ENCODE data around the gene KDF1.

KDF1 gene

DNA sequence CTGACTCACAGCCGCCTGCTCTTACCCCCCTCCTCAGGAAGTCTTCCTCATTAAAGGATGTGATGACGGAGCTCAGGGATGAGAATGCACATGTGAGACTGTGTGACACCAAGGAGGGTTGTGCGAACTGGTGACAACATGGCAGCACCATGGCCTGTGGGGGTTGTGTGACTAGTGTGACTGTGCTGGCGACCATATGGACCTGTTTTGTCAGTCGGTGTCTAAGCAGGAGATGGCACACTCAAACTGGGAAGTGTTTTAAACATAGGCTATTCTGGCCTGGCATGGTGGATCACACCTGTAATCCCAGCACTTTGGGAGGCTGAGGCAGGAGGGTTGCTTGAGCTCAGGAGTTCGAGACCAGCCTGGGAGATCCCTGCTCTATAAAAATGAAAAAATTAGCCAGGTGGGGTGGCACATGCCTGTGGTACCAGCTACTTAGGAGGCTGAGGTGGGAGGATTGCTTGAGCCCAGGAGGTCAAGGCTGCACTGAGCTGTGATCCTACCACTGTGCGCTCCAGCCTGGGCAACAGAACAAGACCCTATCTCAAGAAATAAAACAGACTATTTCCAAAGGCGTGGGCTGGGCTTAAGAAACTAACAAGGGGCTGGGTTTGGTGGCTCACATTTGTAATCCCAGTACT lies 40.7 kb upstream of the KDF1 start:
- no peaks in the 10 kb centered on the region for H3K27me3 ChIP-seq (ENCODE audit: control insufficient read depth in 1 of 2, insufficient read depth in 2 of 2, low read length in 2 of 2)
- no peaks in the 10 kb centered on the region for H3K9me3 ChIP-seq (ENCODE audit: low read length)
- peaks cover 77% of the 10 kb centered on the region for H3K4me1 ChIP-seq (ENCODE audit: insufficient read depth, low read length)
- H3K27ac ChIP-seq (ENCODE audit: low read depth, low read length) = peak overlapping the region; percentile 74
- no peak overlapping the region for H3K9ac ChIP-seq (ENCODE audit: low read length)
- peaks cover 26% of the 10 kb centered on the region for H3K36me3 ChIP-seq (ENCODE audit: insufficient read depth, low read length)
- H3K4me3 ChIP-seq (ENCODE audit: low read depth in 1 of 2, low read length in 2 of 2) = no peak overlapping the region

DNA sequence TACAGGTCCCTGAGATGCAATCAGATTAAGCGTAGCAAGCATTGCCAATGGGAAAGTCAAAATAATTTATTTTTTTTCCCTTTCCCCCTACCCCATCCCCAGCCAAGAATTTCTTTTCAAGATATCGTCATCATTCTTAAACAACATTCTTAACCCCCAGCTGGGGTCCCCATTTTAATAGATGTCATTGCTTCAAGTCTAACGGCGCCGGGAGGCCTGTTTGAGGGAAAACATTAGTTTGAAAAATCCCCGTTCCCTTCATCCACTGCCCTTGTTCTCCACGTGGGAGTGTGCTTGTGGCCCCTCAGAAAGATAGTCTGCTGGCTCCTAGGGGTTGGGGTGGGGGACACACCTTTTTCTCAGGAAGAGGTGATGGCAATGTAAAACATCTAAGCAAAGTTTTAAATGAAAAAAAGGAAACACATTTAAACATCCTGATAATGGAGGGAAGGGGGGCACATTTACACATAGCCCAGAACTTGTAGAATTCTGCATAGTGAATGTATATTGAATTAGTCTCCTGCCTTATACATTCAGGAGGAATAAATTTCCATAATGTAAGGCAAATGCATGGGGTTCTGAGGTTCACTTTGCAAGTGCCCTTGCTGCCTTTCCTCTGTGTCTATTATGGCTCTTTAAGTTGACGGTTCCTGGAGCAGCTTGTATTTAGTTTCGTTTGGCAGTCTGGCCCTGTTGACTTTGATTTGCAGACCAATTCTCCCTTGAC lies 40.0 kb upstream of the KDF1 start:
- Histone ChIP-seq H3K36me3 (ENCODE audit: insufficient read depth, low read length) (peaks cover 19% of the 10 kb centered on the region), H3K27ac (ENCODE audit: low read depth, low read length) (peak overlapping the region; percentile 74), H3K27me3 (ENCODE audit: control insufficient read depth in 1 of 2, insufficient read depth in 2 of 2, low read length in 2 of 2) (no peaks in the 10 kb centered on the region), H3K9ac (ENCODE audit: low read length) (peak overlapping the region; percentile 5), H3K9me3 (ENCODE audit: low read length) (no peaks in the 10 kb centered on the region), H3K4me3 (ENCODE audit: low read depth in 1 of 2, low read length in 2 of 2) (peak overlapping the region in 1 of 2 donors; percentile 19), H3K4me1 (ENCODE audit: insufficient read depth, low read length) (peaks cover 74% of the 10 kb centered on the region)

DNA sequence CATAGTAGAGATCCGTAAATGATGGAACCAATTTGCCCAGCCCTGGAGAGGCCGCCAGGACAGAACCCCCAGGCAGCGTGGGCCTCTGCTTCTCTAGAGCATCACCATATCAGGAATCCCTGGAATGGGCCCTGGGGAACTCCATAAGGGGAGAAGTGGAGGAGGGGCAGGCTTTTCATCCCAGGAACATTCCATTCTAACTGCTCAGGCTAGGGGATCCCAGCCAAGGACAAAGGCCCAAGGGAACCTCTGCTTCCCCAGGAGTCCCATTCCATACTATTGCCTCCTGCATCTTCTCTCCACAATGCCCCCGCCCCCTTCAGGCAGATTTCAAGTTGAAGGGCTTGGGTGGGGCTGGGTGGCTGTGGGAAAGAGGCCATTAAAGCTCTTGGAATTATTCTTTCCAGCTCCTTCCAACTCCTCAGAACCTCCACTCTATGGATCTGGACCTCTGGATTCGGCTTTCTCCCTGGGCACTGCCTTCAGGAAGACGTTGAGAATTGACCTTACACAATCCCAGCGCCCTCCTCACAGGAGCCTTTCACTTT lies 39.2 kb upstream of the KDF1 start:
- H3K9me3 ChIP-seq (ENCODE audit: low read length) = no peaks in the 10 kb centered on the region
- H3K9ac ChIP-seq (ENCODE audit: low read length) = peak overlapping the region; percentile 5

DNA sequence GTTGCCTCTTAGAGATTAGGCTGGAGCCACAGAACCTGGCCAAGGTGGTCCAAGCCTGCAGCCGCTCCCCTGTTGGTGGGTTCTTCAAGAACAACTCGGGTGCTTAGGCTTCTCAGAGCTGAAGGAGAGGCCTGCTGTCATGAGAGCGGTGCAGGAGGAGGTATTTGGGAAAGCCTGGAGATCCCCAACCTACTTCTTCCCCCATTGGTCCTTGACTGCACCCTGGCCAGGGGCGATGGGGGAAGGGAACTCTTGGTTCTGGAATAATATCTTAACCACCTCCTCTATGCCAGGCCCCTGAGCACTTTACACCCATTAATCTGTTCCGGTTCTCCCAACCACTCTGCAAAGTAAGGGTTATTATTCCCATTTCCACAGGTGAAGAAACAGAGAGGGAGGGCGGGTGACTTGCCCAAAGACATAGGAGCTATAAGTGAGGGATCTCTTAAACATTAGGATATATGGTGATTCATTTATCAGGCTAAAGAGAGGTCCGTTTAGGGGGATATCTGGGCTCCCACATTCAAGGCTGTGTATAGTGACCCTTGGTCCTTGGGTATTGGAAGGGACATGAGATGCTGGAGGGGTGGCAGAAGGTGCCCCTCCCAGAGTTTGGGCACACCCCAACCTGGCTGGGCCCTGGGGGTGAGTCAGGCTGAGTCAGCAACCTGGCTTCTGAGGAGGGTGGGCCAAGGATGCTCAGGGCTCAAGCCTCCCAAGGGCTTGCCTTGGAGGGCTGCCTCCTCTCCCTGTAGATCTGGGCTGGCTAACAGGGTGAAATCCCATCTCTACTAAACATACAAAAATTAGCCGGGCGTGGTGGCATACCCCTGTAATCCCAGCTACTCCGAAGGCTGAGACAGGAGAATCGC lies 38.4 kb upstream of the KDF1 start:
- Histone ChIP-seq H3K4me1 (ENCODE audit: insufficient read depth, low read length) (peaks cover 66% of the 10 kb centered on the region), H3K9me3 (ENCODE audit: low read length) (no peaks in the 10 kb centered on the region), H3K27ac (ENCODE audit: low read depth, low read length) (peak overlapping the region; percentile 74), H3K27me3 (ENCODE audit: control insufficient read depth in 1 of 2, insufficient read depth in 2 of 2, low read length in 2 of 2) (no peaks in the 10 kb centered on the region), H3K4me3 (ENCODE audit: low read depth in 1 of 2, low read length in 2 of 2) (no peak overlapping the region), H3K9ac (ENCODE audit: low read length) (peak overlapping the region; percentile 20), H3K36me3 (ENCODE audit: insufficient read depth, low read length) (peaks cover 6% of the 10 kb centered on the region)

More for the DNA sequence above, 39.2 kb upstream of the KDF1 start:
- H3K4me3 ChIP-seq (ENCODE audit: low read depth in 1 of 2, low read length in 2 of 2) = peak overlapping the region in 1 of 2 donors; percentile 19
- H3K36me3 ChIP-seq (ENCODE audit: insufficient read depth, low read length) = peaks cover 13% of the 10 kb centered on the region
- H3K27ac ChIP-seq (ENCODE audit: low read depth, low read length) = peak overlapping the region; percentile 74
- H3K27me3 ChIP-seq (ENCODE audit: control insufficient read depth in 1 of 2, insufficient read depth in 2 of 2, low read length in 2 of 2) = no peaks in the 10 kb centered on the region
- peaks cover 74% of the 10 kb centered on the region for H3K4me1 ChIP-seq (ENCODE audit: insufficient read depth, low read length)

DNA sequence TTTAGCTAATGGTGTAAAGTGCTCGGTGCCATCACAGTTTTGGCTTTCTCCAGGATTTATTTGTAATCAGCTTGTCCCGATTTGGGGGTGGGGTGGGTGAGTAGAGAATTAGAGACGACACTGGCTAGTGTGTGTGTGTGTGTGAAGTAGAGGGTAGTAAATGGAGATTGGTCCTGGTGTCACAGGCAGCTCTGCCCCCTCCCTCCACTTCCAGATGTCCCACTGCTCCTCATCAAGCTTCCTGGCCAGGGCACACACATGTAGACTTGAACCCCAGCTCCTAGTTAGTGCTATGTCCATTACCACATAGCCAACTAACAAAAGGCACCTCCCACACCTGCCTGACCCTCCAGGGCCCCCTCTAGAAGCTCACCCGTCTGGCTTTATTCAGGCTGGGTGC lies 36.4 kb upstream of the KDF1 start:
- H3K9me3 ChIP-seq (ENCODE audit: low read length) = no peaks in the 10 kb centered on the region
- H3K27ac ChIP-seq (ENCODE audit: low read depth, low read length) = no peak overlapping the region
- H3K9ac ChIP-seq (ENCODE audit: low read length) = no peak overlapping the region
- H3K4me1 ChIP-seq (ENCODE audit: insufficient read depth, low read length) = peaks cover 66% of the 10 kb centered on the region
- no peaks in the 10 kb centered on the region for H3K36me3 ChIP-seq (ENCODE audit: insufficient read depth, low read length)
- no peak overlapping the region for H3K4me3 ChIP-seq (ENCODE audit: low read depth in 1 of 2, low read length in 2 of 2)
- peaks cover 7 to 8% of the 10 kb centered on the region in 2 donors for H3K27me3 ChIP-seq (ENCODE audit: control insufficient read depth in 1 of 2, insufficient read depth in 2 of 2, low read length in 2 of 2)

DNA sequence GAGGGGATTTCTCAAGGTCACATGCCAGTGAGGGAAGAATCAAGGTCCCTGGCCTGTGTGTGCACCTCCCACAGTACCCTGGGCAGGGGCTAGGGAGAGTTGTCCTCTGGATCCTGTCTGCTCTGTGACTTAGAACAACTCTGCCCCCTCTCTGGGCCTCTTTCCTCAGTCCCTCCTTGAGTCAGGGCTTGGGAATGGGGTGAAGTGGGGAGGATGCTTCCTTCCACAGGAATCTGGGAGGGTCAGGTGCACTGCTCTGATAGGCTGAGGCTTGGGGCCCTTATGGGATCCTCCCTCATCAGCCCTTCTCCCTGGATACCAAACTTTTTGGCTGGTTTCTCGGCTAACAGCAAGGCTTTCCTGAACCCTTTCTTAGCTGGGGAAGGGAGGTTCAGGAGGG lies 35.8 kb upstream of the KDF1 start:
- H3K4me1 ChIP-seq (ENCODE audit: insufficient read depth, low read length) = peaks cover 59% of the 10 kb centered on the region
- H3K27ac ChIP-seq (ENCODE audit: low read depth, low read length) = no peak overlapping the region
- no peaks in the 10 kb centered on the region for H3K9me3 ChIP-seq (ENCODE audit: low read length)
- no peak overlapping the region for H3K9ac ChIP-seq (ENCODE audit: low read length)
- no peak overlapping the region for H3K4me3 ChIP-seq (ENCODE audit: low read depth in 1 of 2, low read length in 2 of 2)
- H3K36me3 ChIP-seq (ENCODE audit: insufficient read depth, low read length) = no peaks in the 10 kb centered on the region
- H3K27me3 ChIP-seq (ENCODE audit: control insufficient read depth in 1 of 2, insufficient read depth in 2 of 2, low read length in 2 of 2) = peaks cover 7 to 8% of the 10 kb centered on the region in 2 donors

DNA sequence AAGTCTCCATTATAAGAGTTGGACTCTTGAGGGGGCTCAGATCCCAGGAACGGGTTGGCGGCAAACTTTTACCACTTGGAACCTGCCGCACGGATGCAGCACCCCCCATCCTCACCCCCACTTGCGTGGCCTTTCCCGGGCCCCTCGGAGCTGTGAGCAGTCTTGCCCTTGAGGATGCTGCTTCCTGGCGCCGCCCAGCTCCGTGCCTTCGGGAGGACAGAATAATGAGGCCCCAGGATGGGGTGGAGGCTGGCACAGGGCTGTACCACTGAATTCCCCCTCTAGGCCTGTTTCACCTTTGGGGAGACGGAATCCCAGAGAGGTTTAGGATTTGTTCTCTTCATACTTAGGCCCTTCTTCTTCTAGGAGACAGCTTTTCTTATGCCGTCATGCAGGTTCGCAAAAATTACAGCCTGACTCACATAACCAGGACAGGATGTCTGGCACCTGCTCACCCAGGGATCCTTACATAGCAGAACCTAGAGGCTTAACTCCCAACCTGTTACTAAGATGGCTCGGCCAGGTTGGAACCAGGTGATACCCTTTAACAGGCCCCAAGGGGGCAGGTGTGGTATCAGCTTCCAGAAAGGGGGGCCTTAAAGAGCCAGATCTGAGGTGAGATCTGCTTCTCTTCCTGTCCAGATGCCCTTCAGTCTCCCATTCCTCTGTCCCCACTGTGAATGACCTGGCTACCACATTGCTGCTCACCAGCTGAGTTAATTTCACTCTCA lies 34.7 kb upstream of the KDF1 start:
- Histone ChIP-seq H3K36me3 (ENCODE audit: insufficient read depth, low read length) (no peaks in the 10 kb centered on the region), H3K4me3 (ENCODE audit: low read depth in 1 of 2, low read length in 2 of 2) (peak overlapping the region in 1 of 2 donors; percentile 55), H3K9me3 (ENCODE audit: low read length) (no peaks in the 10 kb centered on the region), H3K9ac (ENCODE audit: low read length) (peak overlapping the region; percentile 41), H3K27ac (ENCODE audit: low read depth, low read length) (peak overlapping the region; percentile 6), H3K27me3 (ENCODE audit: control insufficient read depth in 1 of 2, insufficient read depth in 2 of 2, low read length in 2 of 2) (peaks cover 7 to 8% of the 10 kb centered on the region in 2 donors), H3K4me1 (ENCODE audit: insufficient read depth, low read length) (peaks cover 48% of the 10 kb centered on the region)

DNA sequence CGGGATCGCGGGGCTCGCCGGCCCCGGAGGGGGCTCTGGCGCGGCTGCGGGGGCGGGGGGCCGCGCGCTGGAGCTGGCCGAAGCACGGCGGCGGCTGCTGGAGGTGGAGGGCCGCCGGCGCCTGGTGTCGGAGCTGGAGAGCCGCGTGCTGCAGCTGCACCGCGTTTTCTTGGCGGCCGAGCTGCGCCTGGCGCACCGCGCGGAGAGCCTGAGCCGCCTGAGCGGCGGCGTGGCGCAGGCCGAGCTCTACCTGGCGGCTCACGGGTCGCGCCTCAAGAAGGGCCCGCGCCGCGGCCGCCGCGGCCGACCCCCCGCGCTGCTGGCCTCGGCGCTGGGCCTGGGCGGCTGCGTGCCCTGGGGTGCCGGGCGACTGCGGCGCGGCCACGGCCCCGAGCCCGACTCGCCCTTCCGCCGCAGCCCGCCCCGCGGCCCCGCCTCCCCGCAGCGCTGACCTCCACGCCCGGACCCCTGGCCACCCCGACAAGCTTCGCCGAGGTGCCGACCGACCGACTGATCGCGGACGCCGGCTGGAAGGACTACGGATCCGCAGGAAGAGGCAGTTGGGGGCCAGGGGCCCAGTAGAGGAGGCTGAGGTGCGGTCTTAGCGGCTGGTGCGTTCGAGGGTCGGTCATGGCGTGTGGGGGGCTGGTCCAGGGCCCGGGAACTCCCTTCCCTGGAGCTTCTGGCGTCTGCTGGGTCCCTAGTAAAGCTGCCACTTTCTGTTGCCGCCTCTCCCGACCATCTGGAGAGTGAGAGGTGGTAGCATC lies 33.9 kb upstream of the KDF1 start:
- Histone ChIP-seq H3K4me3 (ENCODE audit: low read depth in 1 of 2, low read length in 2 of 2) (peak overlapping the region; percentile 55 to 61), H3K36me3 (ENCODE audit: insufficient read depth, low read length) (no peaks in the 10 kb centered on the region), H3K4me1 (ENCODE audit: insufficient read depth, low read length) (peaks cover 41% of the 10 kb centered on the region), H3K9ac (ENCODE audit: low read length) (peak overlapping the region; percentile 41), H3K27ac (ENCODE audit: low read depth, low read length) (peak overlapping the region; percentile 6), H3K9me3 (ENCODE audit: low read length) (no peaks in the 10 kb centered on the region), H3K27me3 (ENCODE audit: control insufficient read depth in 1 of 2, insufficient read depth in 2 of 2, low read length in 2 of 2) (peaks cover 7 to 8% of the 10 kb centered on the region in 2 donors)

DNA sequence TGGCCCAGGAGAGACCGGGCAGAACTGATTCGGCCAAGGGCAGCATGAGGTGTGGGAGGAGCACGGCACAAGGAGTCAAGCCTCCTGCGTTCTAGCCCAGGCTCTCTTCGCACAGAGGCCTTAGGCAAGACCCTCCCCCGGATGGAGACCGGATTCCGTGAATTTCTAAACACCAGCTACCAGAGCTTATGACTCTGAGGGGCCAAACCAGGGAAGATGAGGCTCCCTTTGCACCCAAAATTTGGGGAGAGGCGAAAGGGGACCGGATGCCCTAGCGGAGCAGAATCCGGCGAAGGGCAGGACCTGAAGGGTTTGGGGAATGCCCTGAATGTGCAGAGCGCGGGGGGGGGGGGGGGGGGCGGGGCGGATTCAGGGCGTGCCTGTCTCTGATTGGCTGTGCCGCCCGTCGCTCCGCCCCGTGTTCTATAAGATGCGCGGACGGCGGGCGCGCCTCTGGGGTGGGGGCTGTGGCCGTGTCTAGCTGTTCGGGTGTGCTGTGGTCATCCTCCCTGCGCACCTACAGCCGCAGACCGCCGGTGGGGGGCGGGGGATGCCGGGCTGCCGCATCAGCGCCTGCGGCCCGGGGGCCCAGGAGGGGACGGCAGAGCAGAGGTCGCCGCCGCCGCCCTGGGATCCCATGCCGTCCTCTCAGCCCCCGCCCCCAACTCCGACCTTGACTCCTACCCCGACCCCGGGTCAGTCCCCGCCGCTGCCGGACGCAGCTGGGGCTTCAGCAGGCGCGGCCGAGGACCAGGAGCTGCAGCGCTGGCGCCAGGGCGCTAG lies 33.2 kb upstream of the KDF1 start, which contains the start of gene TRNP1:
Gene TRNP1 (plus strand): TSS at position 456 of the 783 bp plus-strand sequence. CDS start 95 bp downstream, at position 551.
- peak within 1 kb of the TSS; percentile 41 for H3K9ac ChIP-seq (ENCODE audit: low read length)
- H3K9me3 ChIP-seq (ENCODE audit: low read length) = no peaks in the 10 kb centered on the region
- peaks cover 33% of the 10 kb centered on the region for H3K4me1 ChIP-seq (ENCODE audit: insufficient read depth, low read length)
- peak within 1 kb of the TSS; percentile 55 to 61 for H3K4me3 ChIP-seq (ENCODE audit: low read depth in 1 of 2, low read length in 2 of 2)
- H3K27me3 ChIP-seq (ENCODE audit: control insufficient read depth in 1 of 2, insufficient read depth in 2 of 2, low read length in 2 of 2) = peaks cover 7 to 8% of the 10 kb centered on the region in 2 donors
- H3K27ac ChIP-seq (ENCODE audit: low read depth, low read length) = peak within 1 kb of the TSS; percentile 6
- H3K36me3 ChIP-seq (ENCODE audit: insufficient read depth, low read length) = no peaks in the 10 kb centered on the region

Measured in muscle layer of colon (tissue), 2 donors.